A673 (cell line): ENCODE results near the gene PEDS1. TPM values are rescaled to one million over a fixed set of nuclear protein-coding genes. Genes with fewer than 3 reads are reported as not detected.

Source experiments
- BruUV-seq: library from RNA; stranded (reverse); fragments of 400-500 nt; replicated peaks from 2 replicates; lab custom pipeline; 2021; lab: Mats Ljungman, UMichigan
- CTCF ChIA-PET: fragments of 300-600 bp; sonication (Branson Sonifier 250); formaldehyde crosslinking; loops from one replicate; lab custom pipeline; 2022; ENCODE audit warnings: antibody characterized with exemption; lab: Charles Lee
- POLR2A ChIA-PET: fragments of 300-600 bp; sonication (Branson Sonifier 250); formaldehyde crosslinking; loops from one replicate; lab custom pipeline; 2022; ENCODE audit warnings: antibody characterized with exemption; ENCODE audit not compliant: low non-redundant PET; lab: Charles Lee
- DNase-seq: peaks from one replicate; pipeline ENCODE4 v3.0.0-alpha.2; 2015; ENCODE audit warnings: low spot score
- H3K27ac ChIP-seq: fragments of 200-600 bp; sonication (generic); 2 replicates; pipeline ENCODE4 v1.5.1; 2016; ENCODE audit warnings: mixed run types, low read depth, mild to moderate bottlenecking, mixed read lengths, antibody characterized with exemption, low read length; ENCODE audit not compliant: poor library complexity, severe bottlenecking
- H3K27me3 ChIP-seq: fragments of 200-600 bp; sonication (generic); replicated peaks from 2 replicates; pipeline ENCODE4 v1.6.1; 2017; ENCODE audit warnings: mixed run types, low read depth, mild to moderate bottlenecking, mixed read lengths, antibody characterized with exemption, low read length; ENCODE audit not compliant: insufficient read depth, poor library complexity
- H3K36me3 ChIP-seq: fragments of 200-600 bp; sonication (generic); 2 replicates; pipeline ENCODE4 v1.6.1; 2016; ENCODE audit warnings: mixed run types, mild to moderate bottlenecking, mixed read lengths, antibody characterized with exemption, low read length; ENCODE audit not compliant: insufficient read depth, poor library complexity, severe bottlenecking
- H3K4me1 ChIP-seq: fragments of 200-600 bp; sonication (generic); 2 replicates; pipeline ENCODE4 v1.6.1; 2017; ENCODE audit warnings: mixed run types, mild to moderate bottlenecking, mixed read lengths, antibody characterized with exemption, low read length; ENCODE audit not compliant: insufficient read depth, poor library complexity, severe bottlenecking
- H3K4me3 ChIP-seq: fragments of 200-600 bp; sonication (generic); 2 replicates; pipeline ENCODE4 v1.5.1; 2016; ENCODE audit warnings: low read depth, mixed run types, mild to moderate bottlenecking, mixed read lengths, low read length; ENCODE audit not compliant: poor library complexity, severe bottlenecking
- H3K9me3 ChIP-seq: fragments of 200-600 bp; sonication (generic); 2 replicates; pipeline ENCODE4 v1.6.1; 2016; ENCODE audit warnings: mixed run types, low read depth, mild to moderate bottlenecking, mixed read lengths, antibody characterized with exemption, low read length; ENCODE audit not compliant: poor library complexity, severe bottlenecking
- EZH2 ChIP-seq: fragments of 200-600 bp; sonication (generic); IDR thresholded peaks from 2 replicates; pipeline ENCODE4 v1.6.1; 2017; ENCODE audit warnings: borderline replicate concordance, low read depth, mild to moderate bottlenecking, mixed read lengths, antibody characterized with exemption, low read length; ENCODE audit not compliant: poor library complexity, severe bottlenecking
- intact Hi-C: fragments of 100-400 bp; cut with micrococcal nuclease; formaldehyde crosslinking; loops from one replicate; pipeline ENCODE4 v1.10.0; 2022; ENCODE audit not compliant: unreplicated experiment
- total RNA-seq: library from RNA; stranded (reverse); gene quantifications from 2 replicates; pipeline ENCODE4 v1.2.3, GENCODE V29; 2021
- TF ChIP-seq, protein P1 (sequence below): fragments of 300-800, 200-600 bp; sonication (generic); conservative IDR thresholded peaks from 2 replicates; pipeline ENCODE4 v1.5.1; 2017; ENCODE audit warnings: low read depth, mild to moderate bottlenecking, antibody characterized with exemption, low read length, moderate library complexity, mixed read lengths

PEDS1 gene
- total RNA-seq, 1 experiment from 2014 or later = 25.9 TPM

DNA sequence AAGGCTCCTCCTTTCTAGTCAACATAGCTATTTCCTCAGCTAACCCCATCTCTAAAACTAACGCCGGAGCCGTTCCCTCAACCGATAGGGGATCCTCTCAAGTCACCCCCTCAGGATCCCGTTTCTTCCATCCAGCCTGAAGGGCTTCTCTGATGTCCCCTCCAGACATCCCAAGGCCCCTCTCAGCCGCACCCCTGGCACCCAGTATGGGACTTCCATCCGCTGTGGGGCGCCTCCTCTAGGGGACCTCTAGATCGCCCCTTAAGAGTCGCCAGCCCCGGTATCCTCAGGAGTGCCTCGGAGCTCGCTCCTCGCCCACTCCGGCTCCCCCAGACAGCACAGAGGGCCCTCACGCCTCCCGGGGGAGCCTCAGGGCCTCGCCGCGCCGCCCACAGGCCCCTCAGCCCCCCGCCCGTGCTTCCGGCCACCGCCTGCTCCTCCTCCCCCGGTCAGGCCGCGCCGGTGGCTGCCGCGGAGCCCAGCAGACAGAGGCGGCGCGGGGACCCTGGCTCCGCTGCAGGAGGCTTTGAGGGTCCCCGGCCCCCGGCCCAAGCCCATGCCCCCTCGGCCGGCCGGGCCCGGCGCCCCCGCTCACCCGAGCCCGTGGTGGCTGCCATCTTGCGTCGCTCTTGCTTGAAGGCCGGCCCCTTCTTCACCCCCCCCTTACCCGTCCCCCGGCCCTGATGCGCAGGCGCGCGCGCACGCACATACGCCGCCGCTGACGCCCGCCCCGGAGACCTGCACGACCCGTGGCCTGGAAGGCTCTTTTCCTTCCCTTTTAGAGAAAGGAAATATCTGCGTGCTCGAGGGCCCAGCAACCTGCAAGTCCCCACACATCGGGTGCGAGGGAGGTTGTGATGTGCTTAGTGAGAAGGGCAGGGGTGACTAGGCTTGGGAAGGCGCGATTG, 40.8 kb downstream of the PEDS1 start, which contains the start of gene UBE2V1:
UBE2V1 (minus strand) TSS at position 639 of the 908 bp plus-strand sequence; CDS start at position 617, 22 bp downstream.
- intact Hi-C loops = no loop called here
- H3K9me3 ChIP-seq = no peaks in the 10 kb centered on the region
- H3K27ac ChIP-seq = peak within 1 kb of the TSS; percentile 94
- ChIA-PET POLR2A (interaction anchor here (0.6 to 0.7 kb wide), 2 partner anchors 142 to 336 kb away, joined by 3 to 12 read pairs; no protein-coding TSS in a partner anchor), CTCF (no interaction called here)
- H3K4me1 ChIP-seq = peaks cover 41% of the 10 kb centered on the region
- H3K36me3 ChIP-seq = peaks cover 3% of the 10 kb centered on the region
- peak within 1 kb of the TSS; percentile 89 for H3K4me3 ChIP-seq
- TF ChIP-seq, protein P1, sequence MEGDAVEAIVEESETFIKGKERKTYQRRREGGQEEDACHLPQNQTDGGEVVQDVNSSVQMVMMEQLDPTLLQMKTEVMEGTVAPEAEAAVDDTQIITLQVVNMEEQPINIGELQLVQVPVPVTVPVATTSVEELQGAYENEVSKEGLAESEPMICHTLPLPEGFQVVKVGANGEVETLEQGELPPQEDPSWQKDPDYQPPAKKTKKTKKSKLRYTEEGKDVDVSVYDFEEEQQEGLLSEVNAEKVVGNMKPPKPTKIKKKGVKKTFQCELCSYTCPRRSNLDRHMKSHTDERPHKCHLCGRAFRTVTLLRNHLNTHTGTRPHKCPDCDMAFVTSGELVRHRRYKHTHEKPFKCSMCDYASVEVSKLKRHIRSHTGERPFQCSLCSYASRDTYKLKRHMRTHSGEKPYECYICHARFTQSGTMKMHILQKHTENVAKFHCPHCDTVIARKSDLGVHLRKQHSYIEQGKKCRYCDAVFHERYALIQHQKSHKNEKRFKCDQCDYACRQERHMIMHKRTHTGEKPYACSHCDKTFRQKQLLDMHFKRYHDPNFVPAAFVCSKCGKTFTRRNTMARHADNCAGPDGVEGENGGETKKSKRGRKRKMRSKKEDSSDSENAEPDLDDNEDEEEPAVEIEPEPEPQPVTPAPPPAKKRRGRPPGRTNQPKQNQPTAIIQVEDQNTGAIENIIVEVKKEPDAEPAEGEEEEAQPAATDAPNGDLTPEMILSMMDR = peak; percentile 42
- no peak for TF ChIP-seq EZH2
- peak; percentile 93 for DNase-seq
- BruUV-seq = no TSS peak
- no peaks in the 10 kb centered on the region for H3K27me3 ChIP-seq

DNA sequence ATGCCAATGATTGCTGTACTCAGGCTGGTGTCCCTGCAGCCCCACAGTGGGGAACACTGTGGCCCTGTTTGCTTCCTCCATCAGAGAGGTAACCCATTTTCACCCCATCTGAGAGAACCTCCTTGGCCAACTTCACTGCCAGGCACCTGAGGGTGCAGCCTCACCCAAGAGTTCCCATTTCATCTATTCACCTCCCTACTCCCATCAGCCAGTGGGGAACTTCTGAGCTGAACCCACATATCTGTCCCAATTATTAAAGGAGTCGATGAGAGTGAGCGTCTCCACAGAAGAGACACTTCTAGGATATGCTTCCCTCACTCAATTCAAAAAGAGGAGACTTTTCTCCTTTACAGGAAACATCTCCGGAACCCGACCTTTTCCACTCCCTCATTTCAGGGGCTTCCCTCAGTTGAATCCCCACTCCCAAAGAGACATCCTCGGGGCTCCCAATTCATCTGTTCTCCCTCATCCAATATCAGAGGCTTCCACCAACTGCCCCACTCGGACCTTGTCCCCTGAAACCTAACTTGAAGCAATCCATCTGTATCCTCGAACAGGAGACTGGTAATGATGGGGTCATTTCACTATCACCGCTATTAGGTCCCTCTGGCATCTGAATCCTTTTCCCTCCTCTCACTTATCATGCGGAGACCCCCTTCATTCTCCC, 41.6 kb downstream of the PEDS1 start:
- TF ChIP-seq, protein P1 = no peak
- TF ChIP-seq EZH2 = no peak
- ChIA-PET CTCF (no interaction called here), POLR2A (interaction anchor here (0.6 kb wide), 1 partner anchor 142 kb away, joined by 3 read pairs; no protein-coding TSS in a partner anchor)
- TSS peak; percentile 39 for BruUV-seq
- Histone ChIP-seq H3K4me3 (peak overlapping the region; percentile 89), H3K9me3 (no peaks in the 10 kb centered on the region), H3K36me3 (peaks cover 3% of the 10 kb centered on the region), H3K27ac (peak overlapping the region; percentile 94), H3K4me1 (peaks cover 43% of the 10 kb centered on the region), H3K27me3 (no peaks in the 10 kb centered on the region)
- intact Hi-C loops = no loop called here
- no peak for DNase-seq

DNA sequence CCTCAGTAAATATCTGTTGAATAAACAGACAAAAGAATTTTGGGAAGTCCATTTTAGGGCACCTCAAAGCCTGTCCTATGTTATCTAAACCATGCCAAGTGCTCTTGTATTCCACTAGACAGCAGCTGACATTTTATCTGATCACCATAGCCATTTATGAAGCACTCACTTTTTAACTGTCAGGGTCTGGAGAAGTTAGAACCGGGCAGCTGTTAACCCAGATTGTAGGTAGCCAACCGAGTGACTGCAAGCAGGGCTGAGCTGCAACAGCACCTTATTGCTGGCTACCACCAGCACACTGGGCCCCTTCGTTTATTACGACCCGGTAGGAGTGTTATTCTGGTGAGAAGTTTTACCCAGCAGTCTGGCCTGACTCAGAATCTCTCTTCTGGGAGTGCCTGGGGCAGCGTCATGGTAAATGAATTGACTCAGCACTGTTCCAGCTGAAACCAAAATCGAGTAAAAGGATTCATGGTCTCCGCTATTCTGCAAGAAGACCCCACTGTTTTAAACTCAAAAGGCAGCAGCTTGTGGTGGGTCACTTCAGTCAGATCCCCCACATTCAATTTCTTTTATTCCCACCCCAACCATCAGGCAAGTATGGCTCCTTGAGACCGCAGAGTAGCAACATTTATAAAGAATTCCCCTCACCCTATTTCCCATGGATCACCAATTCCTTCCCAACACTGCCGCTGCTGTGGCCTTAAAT, 42.2 kb downstream of the PEDS1 start:
- intact Hi-C loops = no loop called here
- TF ChIP-seq, protein P1 = no peak
- no peak for TF ChIP-seq EZH2
- Histone ChIP-seq H3K27ac (peak overlapping the region; percentile 94), H3K4me3 (peak overlapping the region; percentile 89), H3K4me1 (peaks cover 41% of the 10 kb centered on the region), H3K36me3 (peaks cover 3% of the 10 kb centered on the region), H3K9me3 (no peaks in the 10 kb centered on the region), H3K27me3 (no peaks in the 10 kb centered on the region)
- CTCF ChIA-PET = no interaction called here
- BruUV-seq = no TSS peak
- POLR2A ChIA-PET = no interaction called here
- DNase-seq = no peak
